OCI-LY1 (cell line): ENCODE results near the gene PXN.
"Not testable (repeated sequence)": the region's sequence is repeated elsewhere in the genome, so short reads cannot be mapped to it uniquely, and the experiment has no call there.

ENCODE experiments used
- H2AFZ ChIP-seq: fragments of 200-600 bp; sonication (generic), shearing (Covaris generic); 2 replicates; pipeline ENCODE4 v1.6.0; 2014; ENCODE audit warnings: antibody characterized with exemption, mild to moderate bottlenecking, low read length
- H3F3A ChIP-seq: fragments of 200-600 bp; sonication (generic), shearing (Covaris generic); 2 replicates; pipeline ENCODE4 v1.6.0; 2014; ENCODE audit warnings: mild to moderate bottlenecking, antibody characterized with exemption, low read length, moderate library complexity; ENCODE audit not compliant: insufficient read depth
- H3K27ac ChIP-seq: fragments of 200-600 bp; sonication (generic); 2 replicates; pipeline ENCODE4 v1.5.1; 2014; ENCODE audit warnings: low read length, mixed run types, mild to moderate bottlenecking, low read depth; ENCODE audit not compliant: poor library complexity, severe bottlenecking
- H3K27me3 ChIP-seq: fragments of 200-600 bp; sonication (generic); 2 replicates; pipeline ENCODE4 v1.6.0; 2014; ENCODE audit warnings: antibody characterized with exemption, mild to moderate bottlenecking, low read length, moderate library complexity; ENCODE audit not compliant: insufficient read depth
- H3K36me3 ChIP-seq: fragments of 200-600 bp; sonication (generic); 2 replicates; pipeline ENCODE4 v1.6.1; 2014; ENCODE audit warnings: mild to moderate bottlenecking, antibody characterized with exemption, low read length, moderate library complexity, mixed read lengths; ENCODE audit not compliant: insufficient read depth
- H3K4me1 ChIP-seq: fragments of 200-600 bp; sonication (generic); 2 replicates; pipeline ENCODE4 v1.5.1; 2014; ENCODE audit warnings: mild to moderate bottlenecking, low read length, moderate library complexity; ENCODE audit not compliant: insufficient read depth, severe bottlenecking
- H3K4me2 ChIP-seq: fragments of 200-600 bp; sonication (generic), shearing (Covaris generic); 2 replicates; pipeline ENCODE4 v1.6.1; 2014; ENCODE audit warnings: low read length
- H3K4me3 ChIP-seq: fragments of 200-600 bp; sonication (generic); 2 replicates; pipeline ENCODE4 v1.5.1; 2014; ENCODE audit warnings: low read length, low read depth, mild to moderate bottlenecking, mixed read lengths; ENCODE audit not compliant: poor library complexity, severe bottlenecking
- H3K79me2 ChIP-seq: fragments of 200-600 bp; shearing (Covaris generic); 2 replicates; pipeline ENCODE4 v1.6.1; 2016; ENCODE audit warnings: mixed run types, low read length, mixed read lengths; ENCODE audit not compliant: insufficient read depth
- H3K9ac ChIP-seq: fragments of 200-600 bp; sonication (generic), shearing (Covaris generic); 2 replicates; pipeline ENCODE4 v1.6.1; 2014; ENCODE audit warnings: mild to moderate bottlenecking, low read length, mixed read lengths
- H3K9me2 ChIP-seq: fragments of 200-600 bp; sonication (generic), shearing (Covaris generic); 2 replicates; pipeline ENCODE4 v1.6.1; 2014; ENCODE audit warnings: low read depth, mild to moderate bottlenecking, low read length, mixed read lengths
- H3K9me3 ChIP-seq: fragments of 200-600 bp; shearing (Covaris generic); 2 replicates; pipeline ENCODE4 v1.6.1; 2014; ENCODE audit warnings: low read length, mixed read lengths
- H4K20me1 ChIP-seq: fragments of 200-600 bp; sonication (generic), shearing (Covaris generic); 2 replicates; pipeline ENCODE4 v1.6.0; 2016; ENCODE audit warnings: mild to moderate bottlenecking, low read length; ENCODE audit not compliant: insufficient read depth
- EZH2 ChIP-seq: fragments of 200-600 bp; sonication (generic), shearing (Covaris generic); IDR thresholded peaks from 2 replicates; pipeline ENCODE4 v1.8.0; 2017; ENCODE audit warnings: borderline replicate concordance, mixed run types, mild to moderate bottlenecking, antibody characterized with exemption, low read length, moderate library complexity, mixed read lengths
- TF ChIP-seq, protein P1 (sequence below): fragments of 200-600 bp; sonication (generic), shearing (Covaris generic); IDR thresholded peaks from 2 replicates; pipeline ENCODE4 v1.5.1; 2017; ENCODE audit warnings: mild to moderate bottlenecking, antibody characterized with exemption, low read length, moderate library complexity, mixed read lengths

The PXN gene

DNA sequence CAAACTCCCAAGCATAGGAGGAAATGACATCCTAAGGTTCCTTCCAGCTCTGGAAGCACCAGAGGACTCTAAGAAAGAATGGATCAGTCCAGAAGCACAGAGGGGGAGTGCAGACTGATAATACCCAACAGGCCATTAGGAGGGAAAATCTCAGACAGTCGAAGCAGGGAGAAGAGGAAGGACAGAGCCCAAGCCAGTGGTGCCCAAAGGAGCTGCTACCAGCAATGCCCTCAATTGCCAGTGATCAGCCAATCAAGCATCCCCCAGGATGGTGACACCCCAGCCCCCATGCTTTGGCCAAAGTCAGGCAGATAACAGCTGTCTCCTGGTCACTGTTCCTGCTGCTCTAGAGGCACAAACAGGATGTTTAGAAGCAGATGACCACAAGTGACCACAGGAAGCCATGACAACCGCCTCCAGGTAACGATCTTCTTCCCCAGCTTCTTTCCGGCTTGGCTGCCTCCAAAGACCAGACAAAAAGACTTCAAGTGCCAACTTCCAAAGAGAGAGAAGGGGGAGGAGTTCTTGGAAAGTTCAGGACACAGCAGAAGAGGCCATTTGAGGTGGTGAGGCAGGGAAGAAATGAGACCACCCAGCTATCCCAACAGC is 16.2 kb downstream of the PXN start:
- no peaks in the 10 kb centered on the region for H3K36me3 ChIP-seq
- no peaks in the 10 kb centered on the region for H3K79me2 ChIP-seq
- H3K4me3 ChIP-seq, result no peak overlapping the region
- no peaks in the 10 kb centered on the region for H4K20me1 ChIP-seq
- H3K4me1 ChIP-seq, result no peaks in the 10 kb centered on the region
- no peaks in the 10 kb centered on the region for H3K27me3 ChIP-seq
- no peaks in the 10 kb centered on the region for H3K9me2 ChIP-seq
- H3K4me2 ChIP-seq, result no peak overlapping the region
- no peak overlapping the region for H3K27ac ChIP-seq
- H3K9me3 ChIP-seq, result no peaks in the 10 kb centered on the region
- TF ChIP-seq EZH2, result no peak
- TF ChIP-seq, protein P1, sequence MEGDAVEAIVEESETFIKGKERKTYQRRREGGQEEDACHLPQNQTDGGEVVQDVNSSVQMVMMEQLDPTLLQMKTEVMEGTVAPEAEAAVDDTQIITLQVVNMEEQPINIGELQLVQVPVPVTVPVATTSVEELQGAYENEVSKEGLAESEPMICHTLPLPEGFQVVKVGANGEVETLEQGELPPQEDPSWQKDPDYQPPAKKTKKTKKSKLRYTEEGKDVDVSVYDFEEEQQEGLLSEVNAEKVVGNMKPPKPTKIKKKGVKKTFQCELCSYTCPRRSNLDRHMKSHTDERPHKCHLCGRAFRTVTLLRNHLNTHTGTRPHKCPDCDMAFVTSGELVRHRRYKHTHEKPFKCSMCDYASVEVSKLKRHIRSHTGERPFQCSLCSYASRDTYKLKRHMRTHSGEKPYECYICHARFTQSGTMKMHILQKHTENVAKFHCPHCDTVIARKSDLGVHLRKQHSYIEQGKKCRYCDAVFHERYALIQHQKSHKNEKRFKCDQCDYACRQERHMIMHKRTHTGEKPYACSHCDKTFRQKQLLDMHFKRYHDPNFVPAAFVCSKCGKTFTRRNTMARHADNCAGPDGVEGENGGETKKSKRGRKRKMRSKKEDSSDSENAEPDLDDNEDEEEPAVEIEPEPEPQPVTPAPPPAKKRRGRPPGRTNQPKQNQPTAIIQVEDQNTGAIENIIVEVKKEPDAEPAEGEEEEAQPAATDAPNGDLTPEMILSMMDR, result no peak
- no peak overlapping the region for H2AFZ ChIP-seq
- H3F3A ChIP-seq, result no peaks in the 10 kb centered on the region
- H3K9ac ChIP-seq, result no peak overlapping the region

- no peak overlapping the region for H3K9ac ChIP-seq
- TF ChIP-seq, protein P1, result no peak
- TF ChIP-seq EZH2, result no peak
- H3K27ac ChIP-seq, result no peak overlapping the region
These were observed 17.9 kb downstream of the PXN start for GRCh38 chr12:120247621-120248030.

GRCh38 chr12:120247183-120247582 is 18.3 kb downstream of the PXN start:
- Histone ChIP-seq H3K27ac (no peak overlapping the region), H3F3A (no peaks in the 10 kb centered on the region), H3K9me3 (no peaks in the 10 kb centered on the region), H3K79me2 (no peaks in the 10 kb centered on the region), H4K20me1 (no peaks in the 10 kb centered on the region), H3K9me2 (no peaks in the 10 kb centered on the region), H2AFZ (no peak overlapping the region), H3K4me3 (no peak overlapping the region), H3K27me3 (no peaks in the 10 kb centered on the region), H3K4me2 (no peak overlapping the region), H3K36me3 (no peaks in the 10 kb centered on the region), H3K9ac (no peak overlapping the region), H3K4me1 (no peaks in the 10 kb centered on the region)
- TF ChIP-seq, protein P1, result no peak
- TF ChIP-seq EZH2, result no peak

More at GRCh38 chr12:120247621-120248030, 17.9 kb downstream of the PXN start:
- no peak overlapping the region for H2AFZ ChIP-seq
- no peaks in the 10 kb centered on the region for H3K9me3 ChIP-seq
- no peak overlapping the region for H3K4me2 ChIP-seq
- no peaks in the 10 kb centered on the region for H3K9me2 ChIP-seq
- H3K4me3 ChIP-seq, result no peak overlapping the region
- no peaks in the 10 kb centered on the region for H4K20me1 ChIP-seq
- no peaks in the 10 kb centered on the region for H3K27me3 ChIP-seq
- no peaks in the 10 kb centered on the region for H3K79me2 ChIP-seq
- no peaks in the 10 kb centered on the region for H3F3A ChIP-seq
- no peaks in the 10 kb centered on the region for H3K36me3 ChIP-seq
- no peaks in the 10 kb centered on the region for H3K4me1 ChIP-seq

- not testable (repeated sequence) for H3F3A ChIP-seq, H3K9me3 ChIP-seq, H3K9ac ChIP-seq, H3K9me2 ChIP-seq, H3K27ac ChIP-seq, H4K20me1 ChIP-seq, H3K27me3 ChIP-seq, H3K4me1 ChIP-seq, H3K4me2 ChIP-seq, H2AFZ ChIP-seq, H3K79me2 ChIP-seq, H3K4me3 ChIP-seq, H3K36me3 ChIP-seq
These were observed 18.8 kb downstream of the PXN start for GRCh38 chr12:120246705-120247104.
